Stimulated activated CD4-positive, alpha-beta T cell treated with anti-CD3 and anti-CD28 coated beads, Interleukin-1b, Interleukin-23, amount 100 ng/mL, for 4 hours (primary cell): ENCODE data around the gene WSCD2.

Source experiments
- DNase-seq, 2 donors: peaks; one replicate each; pipeline ENCODE4 v3.0.0-alpha.2; 2020; ENCODE audit warnings: low read depth in 2 of 2

The WSCD2 gene

DNA sequence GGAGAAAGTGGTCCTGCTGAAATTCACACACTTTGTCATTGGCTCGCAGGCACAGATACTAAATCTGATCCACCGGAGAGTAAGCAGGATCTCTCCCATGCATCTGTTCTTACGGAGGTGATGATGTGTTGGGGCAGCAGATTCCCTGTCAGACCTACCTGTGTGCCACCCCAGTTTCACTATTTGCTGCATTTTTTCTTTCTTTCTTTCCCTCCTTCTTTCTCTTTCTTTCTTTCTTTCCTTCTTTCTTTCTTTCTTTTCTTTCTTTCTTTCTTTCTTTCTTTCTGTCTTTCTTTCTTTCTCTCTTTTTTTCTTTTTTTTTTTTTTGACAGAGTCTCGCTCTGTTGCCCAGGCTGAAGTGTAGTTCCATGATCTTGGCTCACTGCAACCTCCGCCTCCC lies 37.4 kb downstream of the WSCD2 start:
- no peak for DNase-seq

DNA sequence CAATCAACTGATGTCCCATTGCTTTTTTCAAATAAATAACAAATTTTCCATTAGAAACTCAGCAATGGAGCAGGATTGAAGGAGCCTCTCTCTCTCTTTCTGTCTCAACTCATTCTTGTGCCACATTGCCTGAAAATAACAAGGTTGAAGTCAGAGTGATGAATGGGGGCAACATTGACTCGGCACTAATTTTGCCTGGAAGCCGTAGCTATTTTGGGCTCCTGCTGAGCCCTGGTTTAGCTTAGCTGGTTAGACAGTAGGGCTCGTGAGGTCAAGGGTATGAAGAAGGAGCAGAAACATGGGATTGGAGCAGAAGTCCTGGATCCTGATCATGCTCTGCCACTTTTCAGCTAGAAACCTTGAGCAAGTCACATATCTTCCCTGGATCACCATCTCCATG lies 38.9 kb downstream of the WSCD2 start:
- no peak for DNase-seq

DNA sequence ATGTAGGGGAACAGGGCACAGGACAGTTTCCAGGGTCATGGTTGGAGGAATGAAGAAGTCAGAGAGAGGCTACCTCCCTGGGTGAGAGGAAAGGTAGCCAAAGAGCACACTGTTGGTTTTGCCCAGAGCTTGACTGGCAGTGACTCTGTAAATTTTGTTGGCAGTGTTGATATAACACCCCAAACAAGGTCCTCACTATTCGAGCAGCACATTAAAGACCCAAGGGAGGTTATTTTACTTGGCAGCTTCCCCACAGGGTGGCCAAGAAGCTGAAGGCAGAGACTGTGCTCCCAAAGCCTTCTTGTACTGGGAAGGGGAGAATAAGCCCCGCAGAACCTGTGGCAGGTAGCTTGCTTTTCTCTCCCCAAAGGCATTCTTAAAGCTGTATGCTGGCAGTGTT lies 40.6 kb downstream of the WSCD2 start:
- DNase-seq: no peak

DNA sequence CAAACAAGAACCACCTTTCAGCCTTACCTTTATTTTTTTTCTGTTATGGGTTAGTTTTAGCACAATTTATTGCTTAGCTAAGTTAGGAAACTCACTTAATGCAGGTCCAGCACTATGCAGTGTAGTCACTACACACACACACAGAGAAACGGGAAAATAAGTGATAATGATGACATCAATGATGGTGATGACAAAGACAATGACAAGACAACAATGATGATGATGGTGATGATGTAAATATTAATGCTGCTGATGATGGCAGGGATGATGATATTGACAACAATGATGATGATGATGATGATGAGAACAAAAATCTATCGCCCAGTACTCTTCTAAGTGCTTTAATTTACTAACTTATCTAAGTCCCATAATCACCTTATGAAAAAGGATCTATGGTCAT lies 41.1 kb downstream of the WSCD2 start:
- no peak for DNase-seq

DNA sequence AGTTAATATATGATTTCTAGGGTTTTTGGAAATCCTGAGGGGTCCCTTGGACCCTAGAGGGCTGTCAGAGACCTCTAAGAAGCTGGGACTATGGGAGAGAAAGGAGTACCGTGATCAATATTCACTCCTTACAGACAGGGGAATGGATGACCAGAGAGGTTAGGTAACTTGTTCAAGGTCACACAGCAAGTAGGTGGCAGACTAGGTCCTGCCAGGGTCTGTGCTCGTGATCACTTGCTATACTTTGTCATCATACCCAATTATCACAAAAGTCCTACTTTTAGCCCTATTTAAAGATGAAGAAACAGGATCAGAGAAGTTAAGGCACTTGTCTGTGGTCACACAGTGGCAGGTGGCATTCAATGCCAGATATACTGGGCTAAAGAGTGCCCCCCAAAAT lies 42.9 kb downstream of the WSCD2 start:
- no peak for DNase-seq

DNA sequence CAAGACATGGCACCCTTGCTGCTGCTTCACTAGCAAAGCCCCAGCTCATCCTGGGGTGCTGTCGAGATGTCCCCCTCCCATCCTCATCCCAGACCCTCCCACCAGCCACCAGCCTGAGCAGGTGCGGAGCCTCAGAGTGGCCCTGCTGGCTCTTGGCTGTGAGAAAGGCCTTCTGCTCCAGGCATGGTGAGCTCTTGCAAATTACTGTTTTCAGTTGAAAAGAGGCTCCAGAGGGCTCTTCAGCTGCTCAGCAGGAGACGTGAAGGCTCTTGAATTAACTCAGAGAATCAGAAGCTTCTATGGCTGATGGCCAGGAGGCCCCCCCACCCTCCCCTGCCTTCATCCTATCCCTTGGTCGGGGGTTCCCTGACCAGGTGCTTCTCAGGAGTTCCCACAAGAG lies 44.1 kb downstream of the WSCD2 start:
- DNase-seq: no peak

DNA sequence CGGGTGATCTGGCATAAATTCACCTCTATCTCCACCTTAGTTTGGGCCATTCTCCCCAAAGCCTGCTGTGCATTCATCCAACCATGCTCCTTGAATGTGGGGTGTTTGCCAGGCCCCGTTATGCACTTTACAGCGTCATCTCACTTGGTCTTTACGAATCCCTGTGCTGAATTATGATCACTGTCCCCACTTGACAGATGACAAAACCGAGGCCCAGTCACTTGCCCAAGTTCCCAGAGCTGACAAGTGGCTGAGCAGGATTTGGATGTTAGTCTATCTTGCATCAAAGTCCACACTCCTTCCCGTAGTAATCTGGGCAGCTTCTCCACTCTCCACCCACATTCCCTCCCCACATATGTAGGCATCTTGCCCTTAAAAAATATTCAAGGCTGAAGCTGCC lies 44.8 kb downstream of the WSCD2 start:
- DNase-seq: no peak

DNA sequence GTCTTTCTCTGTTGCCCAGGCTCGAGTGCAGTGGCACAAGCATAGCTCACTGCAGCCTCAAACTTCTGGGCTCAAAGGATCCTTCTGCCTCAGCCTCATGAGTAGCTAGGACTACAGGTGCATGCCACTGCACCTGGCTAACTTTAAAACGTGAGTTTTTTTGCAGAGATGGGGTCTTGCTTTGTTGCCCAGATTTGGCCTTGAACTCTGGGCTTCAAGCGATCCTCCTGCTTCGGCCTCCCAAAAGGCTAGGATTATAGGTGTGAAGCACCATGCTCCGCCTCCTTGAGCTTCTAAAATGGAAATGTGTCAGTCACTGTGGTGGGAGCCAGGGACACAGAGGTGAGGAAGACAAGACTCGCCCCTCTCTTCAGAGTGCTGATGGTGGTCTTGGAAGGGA lies 45.6 kb downstream of the WSCD2 start:
- DNase-seq: no peak

DNA sequence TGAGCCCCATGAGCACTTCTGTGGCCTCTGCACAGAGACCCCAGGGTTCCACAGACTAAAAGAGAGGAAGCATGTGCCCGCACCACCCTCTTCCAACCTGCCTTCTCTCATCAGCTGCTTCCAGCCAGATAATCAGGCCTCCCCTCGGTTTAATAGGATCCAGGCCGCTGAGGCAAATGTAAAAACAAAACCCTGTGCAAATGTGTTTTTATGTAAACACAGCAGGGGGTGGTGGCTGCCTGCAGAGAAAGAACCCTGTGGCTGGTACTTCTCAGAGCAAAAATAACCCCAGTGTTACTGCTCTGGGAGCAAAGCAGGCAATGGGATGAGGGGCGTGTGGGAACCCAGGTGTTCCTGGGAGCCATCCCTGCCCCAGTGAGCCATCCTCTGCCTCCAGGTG lies 46.2 kb downstream of the WSCD2 start:
- no peak for DNase-seq

DNA sequence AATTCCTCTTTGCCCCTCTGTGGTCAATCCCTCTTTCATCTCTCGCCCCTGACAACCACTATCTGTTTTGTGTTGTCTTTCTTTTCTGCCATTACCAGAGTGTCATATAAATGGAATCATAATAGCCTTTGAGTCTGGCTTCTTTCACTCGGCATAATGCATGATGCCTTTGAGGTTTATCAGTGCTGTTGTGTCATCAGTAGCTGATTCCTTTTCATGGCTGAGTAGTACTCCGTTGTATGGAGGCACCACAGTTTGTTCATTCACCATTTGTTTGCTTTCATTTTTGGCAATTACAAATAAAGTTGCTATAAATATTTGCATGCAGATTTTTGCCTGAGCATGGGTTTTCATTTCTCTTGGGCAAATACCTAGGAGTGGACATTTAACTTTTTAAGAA lies 47.2 kb downstream of the WSCD2 start:
- DNase-seq: no peak

DNA sequence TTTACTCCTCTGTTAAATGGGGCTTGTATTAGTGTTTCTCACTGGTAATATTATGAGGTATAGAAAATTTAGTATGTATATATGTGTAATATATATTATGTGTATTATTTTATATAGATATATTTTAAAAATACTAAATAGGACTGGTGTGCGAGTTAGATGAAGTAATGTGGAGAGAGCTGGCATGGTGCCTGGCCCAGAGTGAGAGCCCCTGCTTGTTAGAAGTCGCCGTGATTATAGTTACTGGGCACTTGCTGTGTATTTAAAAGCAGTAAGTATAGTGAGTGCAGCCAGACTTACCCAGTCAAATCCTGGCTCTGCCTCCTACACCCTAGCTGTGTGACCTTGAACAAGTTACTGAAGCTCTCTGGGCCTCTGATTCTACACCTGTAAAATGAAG lies 48.0 kb downstream of the WSCD2 start:
- DNase-seq: no peak

DNA sequence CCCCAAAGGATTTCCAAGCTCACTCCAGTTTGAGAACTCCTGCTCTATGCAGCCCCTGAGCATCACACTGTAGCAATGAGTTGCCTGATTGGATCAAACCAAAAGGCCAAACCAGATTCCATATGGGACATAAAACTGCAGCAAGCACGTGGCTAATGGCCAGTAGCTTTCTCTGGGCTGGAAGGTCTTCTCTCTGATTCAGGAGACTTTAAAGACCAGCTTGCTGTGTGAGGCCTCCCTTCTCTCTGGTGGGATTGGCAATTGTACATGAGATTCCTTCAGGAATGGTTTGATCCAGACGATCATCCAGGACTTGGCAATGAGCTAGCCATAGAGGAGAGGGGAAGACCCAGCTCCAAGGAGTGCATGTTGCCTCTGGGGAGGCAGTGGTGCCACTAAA lies 50.2 kb downstream of the WSCD2 start:
- DNase-seq: no peak

DNA sequence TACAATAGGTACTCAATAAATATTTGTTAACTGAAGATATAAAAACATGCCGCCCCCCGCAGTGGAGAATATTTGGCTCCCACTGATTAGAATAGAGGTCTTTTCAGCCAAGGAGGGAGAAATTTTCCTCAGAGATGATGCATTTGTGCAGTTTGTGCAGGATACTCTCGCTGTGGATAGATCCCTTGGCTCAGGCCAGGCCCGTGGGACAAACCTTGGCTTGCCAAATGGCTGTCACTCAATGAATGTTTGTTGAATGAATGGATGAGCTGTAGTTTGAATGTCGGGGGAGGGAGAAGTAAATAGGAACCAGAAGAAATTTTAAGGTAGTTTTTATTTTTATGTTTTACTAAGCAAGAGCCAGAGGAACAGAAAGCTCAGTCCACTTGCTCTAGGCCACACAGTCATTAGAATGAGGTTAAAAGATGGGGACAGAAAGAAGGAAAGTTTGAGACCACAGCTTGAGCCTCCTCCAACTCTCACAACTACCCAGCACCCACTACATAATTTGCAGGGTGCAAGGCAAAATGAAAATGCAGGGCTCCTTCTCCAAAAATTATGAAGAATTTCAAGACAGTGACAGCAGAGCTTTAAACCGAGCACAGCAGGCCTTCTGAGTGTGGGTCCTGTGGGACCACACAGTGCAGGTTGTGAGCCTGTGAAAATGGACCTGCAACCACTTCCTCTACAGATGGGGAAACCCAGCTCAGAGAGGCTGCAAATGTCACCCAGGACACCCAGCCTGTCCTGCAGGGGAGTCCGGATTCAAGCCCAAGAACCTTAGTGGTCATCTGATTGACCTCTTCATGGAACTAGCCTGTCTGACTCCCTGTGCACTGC lies 51.4 kb downstream of the WSCD2 start:
- no peak for DNase-seq

DNA sequence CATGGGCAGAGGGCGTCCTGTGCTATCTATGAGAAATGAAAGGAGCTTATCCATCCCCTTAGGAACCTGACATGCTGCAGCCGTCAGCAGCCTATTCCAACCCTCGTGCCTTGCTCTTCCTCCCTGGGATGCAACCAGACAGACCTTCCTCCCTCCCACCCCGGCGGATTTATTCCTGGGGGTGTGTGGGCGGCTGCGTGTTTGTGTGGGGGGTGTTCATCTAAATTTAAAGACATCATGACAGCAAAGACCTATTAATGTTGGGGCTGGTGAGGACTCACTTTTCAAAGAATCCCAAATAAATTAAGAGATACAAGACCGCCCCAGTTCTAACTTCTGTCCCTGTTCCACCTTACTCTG lies 52.0 kb downstream of the WSCD2 start:
- no peak for DNase-seq

DNA sequence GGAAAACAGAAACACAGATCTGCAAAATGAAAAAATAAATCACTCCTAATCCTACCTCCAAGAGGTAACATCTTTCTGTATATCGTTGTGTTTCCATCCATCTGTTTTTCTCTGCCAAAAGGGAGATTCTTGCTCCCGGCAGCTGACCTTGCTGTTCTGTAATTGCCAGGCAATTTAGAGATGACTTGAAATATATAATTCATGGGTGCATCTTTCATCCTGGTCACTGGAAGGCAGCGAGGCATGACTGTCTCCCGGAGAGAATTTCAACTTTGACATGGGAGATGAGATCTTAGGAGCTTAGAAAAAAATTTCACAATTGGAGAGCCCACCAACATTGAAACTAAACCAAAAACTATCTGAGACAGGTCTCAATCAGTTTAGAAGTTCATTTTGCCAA lies 53.0 kb downstream of the WSCD2 start:
- no peak for DNase-seq

DNA sequence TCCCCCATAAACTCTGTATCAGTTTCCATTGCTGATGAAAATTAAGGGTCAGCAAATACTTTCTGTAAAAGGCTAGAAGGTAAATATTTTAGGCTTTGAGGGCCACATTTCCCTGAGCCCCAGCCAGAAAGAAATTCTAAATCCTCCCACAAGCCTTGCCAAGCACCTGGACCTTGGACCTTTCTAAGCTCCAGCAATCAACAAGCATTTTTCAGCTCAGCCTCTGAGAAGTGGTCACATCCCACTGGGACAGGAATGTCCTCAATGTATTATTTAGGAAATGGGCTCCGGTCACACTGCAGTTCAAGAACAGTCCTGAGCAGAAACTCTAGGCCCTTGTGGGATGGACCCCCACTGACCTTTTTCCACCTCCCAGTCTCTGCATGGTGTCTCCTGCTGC lies 55.9 kb downstream of the WSCD2 start:
- no peak for DNase-seq

DNA sequence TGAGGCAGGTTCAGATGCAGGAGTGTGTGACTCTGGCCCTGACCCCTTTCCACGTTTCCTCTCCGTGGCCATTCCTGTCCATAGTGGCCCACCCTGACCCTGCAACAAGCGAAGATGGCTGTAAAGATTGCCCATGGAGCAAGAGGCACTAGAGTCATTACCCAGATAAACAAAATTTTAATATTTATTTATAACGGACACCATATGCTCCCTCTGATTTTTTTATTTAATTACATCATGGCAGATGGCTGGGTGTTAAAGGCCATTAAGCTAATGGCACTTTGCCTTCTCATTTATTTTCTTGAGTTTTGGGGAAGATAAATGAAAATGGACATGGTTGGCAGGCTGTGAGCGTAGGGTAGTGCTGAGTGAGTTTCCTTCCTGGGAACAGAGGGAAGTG lies 58.7 kb downstream of the WSCD2 start:
- DNase-seq: no peak

DNA sequence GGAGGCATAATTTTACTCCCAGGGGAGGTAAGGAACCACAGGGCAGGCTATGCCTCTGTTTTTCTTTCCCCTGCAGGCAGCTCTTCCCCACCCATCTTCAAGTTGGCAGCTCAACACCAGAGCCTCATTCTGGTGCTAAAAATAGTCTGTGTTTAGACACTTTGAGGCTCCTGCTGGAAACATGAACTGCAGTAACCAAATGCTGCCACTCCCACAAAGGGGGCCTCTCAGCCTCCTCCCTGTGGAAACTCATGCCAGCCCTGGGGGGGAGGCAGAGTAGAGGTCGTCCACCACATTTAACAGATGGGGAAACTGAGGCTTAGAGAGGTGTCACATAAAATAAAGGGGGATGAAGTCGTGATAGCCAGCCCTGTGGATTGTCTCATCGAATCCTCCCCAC lies 61.4 kb downstream of the WSCD2 start:
- no peak for DNase-seq

DNA sequence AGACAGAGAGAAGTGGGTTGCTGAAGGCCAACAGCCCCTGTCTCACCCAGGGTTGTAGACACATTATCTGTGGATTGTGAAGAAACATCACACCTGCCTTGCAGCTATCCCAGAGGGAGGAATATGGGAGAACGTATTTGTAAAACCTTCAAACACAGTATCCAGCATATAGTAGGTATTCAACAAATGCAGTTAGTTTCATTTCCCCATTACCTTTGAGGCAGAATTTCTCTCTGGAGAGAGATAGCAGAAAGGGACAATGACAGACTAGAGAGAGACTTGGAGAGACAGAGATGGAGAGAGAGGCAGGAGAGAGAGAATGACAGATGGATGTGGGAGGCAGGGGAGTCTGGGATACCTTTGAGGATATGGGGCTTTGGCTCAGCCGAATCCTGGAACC lies 62.0 kb downstream of the WSCD2 start:
- no peak for DNase-seq

DNA sequence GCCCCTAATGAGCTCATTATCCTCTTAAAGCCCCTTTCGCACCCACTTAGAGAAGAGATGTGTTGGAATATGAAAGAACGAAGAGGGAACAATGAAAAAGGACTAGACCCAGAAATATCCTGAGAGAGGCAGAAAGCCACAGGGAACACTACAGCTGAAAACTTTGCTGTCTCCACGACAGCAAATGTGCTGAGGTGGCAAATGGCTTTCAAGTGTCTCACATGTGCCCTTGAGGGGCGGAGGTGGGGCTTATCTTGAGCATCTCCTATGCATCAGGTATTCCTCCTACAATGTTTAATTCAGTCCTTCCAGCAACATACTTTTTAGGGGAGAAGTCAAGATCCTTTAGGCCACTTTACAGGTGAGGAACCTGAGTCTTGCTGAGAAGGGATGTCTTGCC lies 62.9 kb downstream of the WSCD2 start:
- no peak for DNase-seq

DNA sequence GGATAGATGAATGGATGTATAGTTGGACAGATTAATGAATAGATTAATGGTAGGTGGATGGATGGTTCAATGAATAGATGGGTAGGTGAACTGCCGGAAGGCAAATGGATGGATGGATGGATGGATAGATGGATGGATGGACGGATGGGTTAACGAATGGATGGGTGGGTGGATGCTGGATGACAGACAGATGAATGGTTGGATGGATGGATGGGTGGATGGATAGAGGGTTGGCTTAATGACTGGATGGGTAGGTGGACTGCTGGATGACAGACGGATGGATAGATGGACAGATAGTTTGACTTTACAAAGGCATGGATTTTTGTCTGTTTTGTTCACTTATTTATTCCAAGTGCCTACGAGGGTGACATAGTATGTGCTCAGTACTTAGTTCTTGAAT lies 64.4 kb downstream of the WSCD2 start:
- DNase-seq: no peak

DNA sequence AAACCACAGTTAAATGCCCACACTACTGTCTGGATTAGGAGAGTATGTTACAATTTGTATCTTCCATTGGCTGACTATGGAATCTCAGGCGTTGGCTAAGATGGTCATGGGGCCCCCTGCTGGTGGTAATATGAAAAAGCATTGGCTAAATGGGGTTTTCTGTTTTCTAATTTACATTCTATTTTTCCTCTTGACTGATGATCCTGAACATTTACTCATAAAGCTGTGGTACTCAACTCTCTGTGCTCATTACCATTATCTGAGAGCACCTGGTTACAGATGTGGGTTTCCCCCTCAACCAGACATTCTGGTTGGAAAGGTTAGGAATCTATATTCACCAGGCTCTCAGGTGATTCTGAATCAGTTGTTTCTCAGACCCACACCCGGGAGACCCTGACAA lies 64.8 kb downstream of the WSCD2 start:
- no peak for DNase-seq

DNA sequence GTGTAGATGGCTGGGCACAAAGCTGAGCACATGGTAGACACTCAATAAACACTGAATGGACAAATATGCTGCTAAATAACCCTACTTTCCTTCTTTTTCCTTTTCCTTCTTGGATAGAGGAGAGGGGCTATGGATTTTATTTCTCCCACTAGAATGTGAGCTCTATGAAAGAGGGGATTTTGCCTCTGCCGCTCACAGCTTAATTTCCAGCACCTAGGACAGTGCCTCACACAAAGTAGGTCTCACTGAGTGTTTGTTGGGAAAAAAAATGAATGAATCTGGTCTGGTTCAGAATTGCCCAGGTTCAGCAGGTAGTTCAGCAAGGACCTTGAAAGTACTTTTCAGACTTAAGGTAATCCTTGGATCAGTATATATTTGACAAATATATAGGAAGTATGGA lies 65.5 kb downstream of the WSCD2 start:
- no peak for DNase-seq

DNA sequence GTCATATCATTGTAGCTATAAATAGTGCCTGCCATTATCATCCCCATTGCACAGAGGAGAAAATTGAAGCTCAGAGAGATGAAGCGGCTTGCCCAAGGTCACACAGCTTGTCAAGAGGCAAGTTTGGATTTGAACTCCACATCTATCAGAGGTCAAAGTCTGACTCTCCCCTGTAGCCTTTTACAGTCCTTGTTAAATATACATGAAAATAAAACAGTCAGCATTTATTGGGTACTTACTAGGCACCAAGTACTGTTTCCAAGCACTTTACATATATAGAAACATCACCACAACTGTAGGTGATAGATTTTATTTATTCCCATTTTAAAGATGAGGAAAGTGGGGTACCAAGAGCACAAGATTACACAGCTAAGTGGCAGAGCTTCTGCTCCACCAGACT lies 67.2 kb downstream of the WSCD2 start:
- no peak for DNase-seq
